GM12873 (cell line): ENCODE measurements around the gene STK38L.

Source experiments
- TF ChIP-seq, protein P1 (sequence below): IDR thresholded peaks from 2 replicates; pipeline ENCODE4 v1.5.1; 2012; ENCODE audit warnings: low read depth, mild to moderate bottlenecking, moderate library complexity, low read length, control low read depth; ENCODE audit not compliant: insufficient read depth; ENCODE audit errors: missing control alignments

The STK38L gene

DNA sequence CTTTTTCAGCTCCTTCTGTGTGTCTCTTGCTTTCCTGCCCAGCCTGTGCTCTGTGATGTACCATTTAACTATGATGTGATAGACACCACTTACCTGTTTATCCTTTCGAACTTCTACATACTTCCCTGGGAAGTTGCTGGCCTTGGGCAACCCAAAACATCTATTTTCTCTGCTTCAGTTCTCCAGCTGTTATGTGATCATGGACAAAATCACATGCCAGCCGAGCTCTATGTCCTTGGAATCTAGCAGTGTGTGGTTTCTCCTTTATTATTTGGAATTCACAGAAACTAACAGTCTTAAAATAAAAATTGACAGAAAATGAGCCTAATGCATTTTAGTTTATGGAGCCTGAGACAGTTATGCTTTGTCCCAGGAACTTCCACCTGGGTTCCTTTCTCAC, 111.4 kb downstream of the STK38L start:
- TF ChIP-seq, protein P1, sequence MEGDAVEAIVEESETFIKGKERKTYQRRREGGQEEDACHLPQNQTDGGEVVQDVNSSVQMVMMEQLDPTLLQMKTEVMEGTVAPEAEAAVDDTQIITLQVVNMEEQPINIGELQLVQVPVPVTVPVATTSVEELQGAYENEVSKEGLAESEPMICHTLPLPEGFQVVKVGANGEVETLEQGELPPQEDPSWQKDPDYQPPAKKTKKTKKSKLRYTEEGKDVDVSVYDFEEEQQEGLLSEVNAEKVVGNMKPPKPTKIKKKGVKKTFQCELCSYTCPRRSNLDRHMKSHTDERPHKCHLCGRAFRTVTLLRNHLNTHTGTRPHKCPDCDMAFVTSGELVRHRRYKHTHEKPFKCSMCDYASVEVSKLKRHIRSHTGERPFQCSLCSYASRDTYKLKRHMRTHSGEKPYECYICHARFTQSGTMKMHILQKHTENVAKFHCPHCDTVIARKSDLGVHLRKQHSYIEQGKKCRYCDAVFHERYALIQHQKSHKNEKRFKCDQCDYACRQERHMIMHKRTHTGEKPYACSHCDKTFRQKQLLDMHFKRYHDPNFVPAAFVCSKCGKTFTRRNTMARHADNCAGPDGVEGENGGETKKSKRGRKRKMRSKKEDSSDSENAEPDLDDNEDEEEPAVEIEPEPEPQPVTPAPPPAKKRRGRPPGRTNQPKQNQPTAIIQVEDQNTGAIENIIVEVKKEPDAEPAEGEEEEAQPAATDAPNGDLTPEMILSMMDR, result no peak

- TF ChIP-seq, protein P1, result no peak
Observed at GRCh38 chr12:27355979-27356378, 111.9 kb downstream of the STK38L start.

GRCh38 chr12:27359578-27360340, 115.7 kb downstream of the STK38L start:
- TF ChIP-seq, protein P1, result no peak

DNA sequence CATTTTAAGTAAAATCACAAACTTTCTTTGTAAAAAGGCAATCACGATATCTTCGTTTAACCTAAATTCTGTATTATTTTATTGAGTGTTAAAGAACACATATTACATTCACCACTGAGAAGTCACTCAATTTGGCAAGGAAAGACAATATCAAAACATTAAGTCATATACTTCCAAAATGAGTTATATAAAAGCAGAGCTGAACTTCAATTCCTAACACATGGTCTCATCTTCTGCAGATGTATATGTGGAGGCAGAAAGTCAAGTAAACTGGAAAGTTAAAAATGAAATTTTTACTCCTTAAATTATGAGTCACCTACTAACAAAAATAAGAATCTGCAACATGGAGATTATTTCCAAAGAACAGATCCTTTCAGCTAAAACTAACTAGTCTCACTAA, 117.3 kb downstream of the STK38L start:
- TF ChIP-seq, protein P1, result no peak

DNA sequence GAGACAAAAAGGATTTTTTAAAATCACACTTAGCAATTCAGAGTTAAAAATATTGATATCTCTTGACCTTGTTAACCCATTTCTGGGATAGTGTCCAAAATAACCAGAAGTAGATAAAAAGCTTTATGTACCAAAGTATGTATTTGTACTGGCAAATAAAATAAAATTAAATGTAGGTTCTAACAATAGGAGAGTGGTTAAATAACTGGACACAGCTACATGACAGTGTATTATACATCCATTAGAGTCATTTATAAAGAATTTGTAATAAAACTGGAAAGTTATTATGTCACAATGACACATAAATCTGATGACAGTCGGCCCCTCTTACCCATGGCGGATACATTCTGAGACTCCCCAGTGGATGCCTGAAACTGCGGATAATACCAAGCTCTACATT, 122.5 kb downstream of the STK38L start:
- TF ChIP-seq, protein P1, result no peak

DNA sequence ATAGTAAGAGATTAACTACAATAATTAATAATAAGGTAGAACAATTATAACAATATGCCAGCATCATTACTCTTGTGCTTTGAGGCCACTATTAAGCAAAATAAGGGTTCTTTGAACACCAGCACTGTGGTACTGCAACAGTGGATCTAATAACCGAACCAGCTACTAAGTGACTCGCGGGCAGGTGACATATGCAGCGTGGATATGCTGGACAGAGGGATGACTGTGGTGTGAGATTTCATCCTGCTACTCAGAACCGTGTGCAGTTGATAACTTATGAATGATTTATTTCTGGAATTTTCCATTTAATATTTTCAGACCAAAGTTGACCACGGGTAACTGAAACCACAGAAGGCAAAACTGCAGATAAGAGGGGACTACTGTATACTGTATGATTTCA, 123.0 kb downstream of the STK38L start:
- TF ChIP-seq, protein P1, result no peak
